NOMO-1 treated with DMSO at 0.1 percent for 48 hours (cell line): Measurements from ENCODE around the gene LYSET.
"Not testable (repeated sequence)": the region's sequence is repeated elsewhere in the genome, so short reads cannot be mapped to it uniquely, and the experiment has no call there.

Source experiments
- DNase-seq: peaks from one replicate; lab custom pipeline; 2025; ENCODE audit not compliant: unreplicated experiment; lab: John Stamatoyannopoulos, UW

The LYSET gene

GRCh38 chr14:93184391-93185348 is at the start of gene LYSET, which contains the start of gene MOAP1:
Gene LYSET, plus strand, starts transcription at chr14:93185317. Its CDS starts 89 bp downstream, at chr14:93185406.
Gene MOAP1, minus strand, starts transcription at chr14:93184897. Its CDS starts 655 bp downstream, at chr14:93184242.
- DNase-seq: peak; percentile 77

GRCh38 chr14:93135399-93135798 is 49.7 kb upstream of the LYSET start:
- no peak for DNase-seq

GRCh38 chr14:93136009-93136408 is 49.1 kb upstream of the LYSET start:
- no peak for DNase-seq

- not testable (repeated sequence) for DNase-seq
Measured at GRCh38 chr14:93136508-93136907, 48.6 kb upstream of the LYSET start.

- no peak for DNase-seq
Measured at GRCh38 chr14:93137864-93138263, 47.3 kb upstream of the LYSET start.

- no peak for DNase-seq
Measured at GRCh38 chr14:93142854-93143652, 42.1 kb upstream of the LYSET start.

- DNase-seq: no peak
Measured at GRCh38 chr14:93146119-93146518, 39.0 kb upstream of the LYSET start.

GRCh38 chr14:93148979-93149378 is 36.1 kb upstream of the LYSET start:
- no peak for DNase-seq

GRCh38 chr14:93150227-93151208 is 34.6 kb upstream of the LYSET start:
- DNase-seq: peak; percentile 19

- DNase-seq: peak; percentile 53
Measured at GRCh38 chr14:93153121-93153520, 32.0 kb upstream of the LYSET start.

- DNase-seq: no peak
Measured at GRCh38 chr14:93155667-93156066, 29.4 kb upstream of the LYSET start.

- DNase-seq: no peak
Measured at GRCh38 chr14:93156693-93157369, 28.3 kb upstream of the LYSET start.

- not testable (repeated sequence) for DNase-seq
Measured at GRCh38 chr14:93158349-93158748, 26.8 kb upstream of the LYSET start.

GRCh38 chr14:93159625-93160352 is 25.3 kb upstream of the LYSET start:
- not testable (repeated sequence) for DNase-seq

- DNase-seq: peak; percentile 22
Measured at GRCh38 chr14:93160353-93160801, 24.7 kb upstream of the LYSET start.

GRCh38 chr14:93161411-93161940 is 23.6 kb upstream of the LYSET start:
- no peak for DNase-seq

- peak; percentile 28 for DNase-seq
Measured at GRCh38 chr14:93163564-93163963, 21.6 kb upstream of the LYSET start.

GRCh38 chr14:93165271-93166265 is 19.5 kb upstream of the LYSET start:
- not testable (repeated sequence) for DNase-seq
